Neural cell (in vitro differentiated cells): ENCODE results near the gene PTCRA.

Source experiments
- CTCF ChIP-seq: fragments of 450-650 bp; IDR thresholded peaks from 2 replicates; pipeline ENCODE4 v1.5.1; 2014; ENCODE audit warnings: antibody characterized with exemption, mild to moderate bottlenecking, moderate library complexity; ENCODE audit not compliant: poor library complexity, severe bottlenecking
- EP300 ChIP-seq: fragments of 450-650 bp; conservative IDR thresholded peaks from 2 replicates; pipeline ENCODE4 v1.6.1; 2014; ENCODE audit warnings: antibody characterized with exemption, mild to moderate bottlenecking, moderate library complexity; ENCODE audit not compliant: poor library complexity, severe bottlenecking
- EZH2 ChIP-seq: fragments of 200-600, 300-800 bp; shearing (Covaris generic), sonication (generic); IDR thresholded peaks from 2 replicates; pipeline ENCODE4 v1.6.1; 2014; ENCODE audit warnings: antibody characterized with exemption, low read length, borderline replicate concordance, mild to moderate bottlenecking; ENCODE audit not compliant: insufficient read depth, poor library complexity, severe bottlenecking
- POLR2AphosphoS5 ChIP-seq: IDR thresholded peaks from 2 replicates; pipeline ENCODE4 v1.6.1; 2012
- RAD21 ChIP-seq: fragments of 450-650 bp; conservative IDR thresholded peaks from 2 replicates; pipeline ENCODE4 v1.6.1; 2014; ENCODE audit warnings: antibody characterized with exemption, mild to moderate bottlenecking, moderate library complexity
- TAF1 ChIP-seq: IDR thresholded peaks from 2 replicates; pipeline ENCODE4 v1.6.1; 2012; ENCODE audit warnings: low read depth

DNA sequence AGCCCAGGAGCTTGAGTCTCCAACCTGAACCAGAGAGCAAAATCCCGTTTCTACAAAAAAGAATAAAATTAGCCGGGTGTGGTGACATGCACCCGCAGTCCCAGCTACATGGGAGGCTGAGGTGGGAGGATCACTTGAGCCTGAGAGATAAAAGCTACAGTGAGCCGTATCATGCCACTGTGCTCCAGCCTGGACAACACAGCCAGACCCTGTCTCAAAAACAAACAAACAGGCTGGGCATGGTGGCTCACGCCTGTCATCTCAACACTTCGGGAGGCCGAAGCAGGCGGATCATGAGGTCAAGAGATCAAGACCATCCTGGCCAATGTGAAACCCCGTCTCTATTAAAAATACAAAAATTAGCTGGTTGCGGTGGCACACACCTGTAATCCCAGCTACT, 11.4 kb upstream of the PTCRA start:
- TF ChIP-seq CTCF (no peak), EZH2 (no peak), RAD21 (no peak), POLR2AphosphoS5 (no peak), EP300 (no peak), TAF1 (no peak)
